C4-2B (cell line): Measurements from ENCODE around the gene RUNX3.

ENCODE experiments used
- CTCF ChIP-seq: fragments of 450-650 bp; conservative IDR thresholded peaks from 2 replicates; pipeline ENCODE4 v1.5.1; 2017; ENCODE audit warnings: mild to moderate bottlenecking
- ZFX ChIP-seq: fragments of 450-650 bp; IDR thresholded peaks from 2 replicates; pipeline ENCODE4 v1.6.1; 2017

DNA sequence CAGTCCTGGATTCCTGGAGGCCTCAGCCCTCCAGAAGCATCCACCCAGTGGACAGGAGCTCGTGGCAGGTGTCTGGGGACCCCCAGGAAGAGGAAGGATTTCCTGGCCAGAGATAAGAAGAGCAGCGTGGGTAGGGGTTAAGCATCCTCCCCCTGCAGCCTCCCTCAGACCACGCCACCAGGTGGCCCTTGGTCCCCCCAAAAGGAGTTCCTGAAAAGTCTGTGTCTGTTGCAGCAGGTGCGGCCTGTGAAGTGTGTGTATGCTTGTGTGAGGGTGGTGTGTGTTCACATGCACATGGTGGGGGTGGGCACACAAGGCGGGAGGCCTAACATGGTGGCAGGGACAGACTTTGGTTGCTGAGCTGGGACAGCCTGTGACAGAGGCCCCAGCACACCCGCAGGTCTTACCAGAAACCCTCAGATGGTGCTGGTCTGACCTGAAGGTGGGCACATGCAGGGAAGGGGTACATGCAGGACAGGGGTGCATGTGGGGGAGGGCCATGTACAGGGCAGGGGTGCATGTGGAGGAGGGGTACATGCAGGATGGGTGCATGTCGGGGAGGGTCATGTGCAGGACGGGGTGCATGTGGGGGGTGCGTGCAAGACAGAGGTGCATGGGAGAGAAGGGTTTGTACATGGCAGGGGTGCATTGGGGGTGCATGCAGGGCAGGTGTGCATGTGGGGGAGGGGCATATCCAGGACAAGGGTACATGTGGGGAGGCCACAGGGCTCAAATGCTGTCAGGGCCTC is 18.2 kb upstream of the RUNX3 start:
- no peak for TF ChIP-seq CTCF
- TF ChIP-seq ZFX: no peak
